ENCODE data around the gene SMOC2.

- TF ChIP-seq POLR2A (IDR thresholded peaks at IDR 0.05) = no peak
- TF ChIP-seq, protein P1, sequence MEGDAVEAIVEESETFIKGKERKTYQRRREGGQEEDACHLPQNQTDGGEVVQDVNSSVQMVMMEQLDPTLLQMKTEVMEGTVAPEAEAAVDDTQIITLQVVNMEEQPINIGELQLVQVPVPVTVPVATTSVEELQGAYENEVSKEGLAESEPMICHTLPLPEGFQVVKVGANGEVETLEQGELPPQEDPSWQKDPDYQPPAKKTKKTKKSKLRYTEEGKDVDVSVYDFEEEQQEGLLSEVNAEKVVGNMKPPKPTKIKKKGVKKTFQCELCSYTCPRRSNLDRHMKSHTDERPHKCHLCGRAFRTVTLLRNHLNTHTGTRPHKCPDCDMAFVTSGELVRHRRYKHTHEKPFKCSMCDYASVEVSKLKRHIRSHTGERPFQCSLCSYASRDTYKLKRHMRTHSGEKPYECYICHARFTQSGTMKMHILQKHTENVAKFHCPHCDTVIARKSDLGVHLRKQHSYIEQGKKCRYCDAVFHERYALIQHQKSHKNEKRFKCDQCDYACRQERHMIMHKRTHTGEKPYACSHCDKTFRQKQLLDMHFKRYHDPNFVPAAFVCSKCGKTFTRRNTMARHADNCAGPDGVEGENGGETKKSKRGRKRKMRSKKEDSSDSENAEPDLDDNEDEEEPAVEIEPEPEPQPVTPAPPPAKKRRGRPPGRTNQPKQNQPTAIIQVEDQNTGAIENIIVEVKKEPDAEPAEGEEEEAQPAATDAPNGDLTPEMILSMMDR (IDR thresholded peaks at IDR 0.05) = no peak
Measured at GRCh38 chr6:168410035-168410434, 30.9 kb upstream of the SMOC2 start.

Measured in Peyer's patch (tissue), 4 donors.